ENCODE data around the gene PPTC7. TPM values are rescaled to one million over a fixed set of nuclear protein-coding genes. Genes with fewer than 3 reads are reported as not detected.
A peak's percentile ranks its signal among the peaks of the same experiment; 100 is the strongest.
"Not testable (repeated sequence)": the region's sequence is repeated elsewhere in the genome, so short reads cannot be mapped to it uniquely, and the experiment has no call there.

Gene PPTC7
- total RNA-seq, 4 donors from 2014 or later = 24.6 to 36.6 (median 29.1) TPM

GRCh38 chr12:110576504-110576903 is 6.6 kb downstream of the PPTC7 start:
- no peak overlapping the region for H3K4me3 ChIP-seq
- no peaks in the 10 kb centered on the region for H3K27me3 ChIP-seq
- no peaks in the 10 kb centered on the region for H3K9me3 ChIP-seq
- no peaks in the 10 kb centered on the region for H3K36me3 ChIP-seq
- peaks cover 66% of the 10 kb centered on the region for H3K4me1 ChIP-seq
- peak overlapping the region; percentile 93 for H3K27ac ChIP-seq
- no peak for TF ChIP-seq POLR2A (IDR thresholded peaks at IDR 0.05)
- no peak for TF ChIP-seq POLR2AphosphoS5 (IDR thresholded peaks at IDR 0.05)
- TF ChIP-seq, protein P1, sequence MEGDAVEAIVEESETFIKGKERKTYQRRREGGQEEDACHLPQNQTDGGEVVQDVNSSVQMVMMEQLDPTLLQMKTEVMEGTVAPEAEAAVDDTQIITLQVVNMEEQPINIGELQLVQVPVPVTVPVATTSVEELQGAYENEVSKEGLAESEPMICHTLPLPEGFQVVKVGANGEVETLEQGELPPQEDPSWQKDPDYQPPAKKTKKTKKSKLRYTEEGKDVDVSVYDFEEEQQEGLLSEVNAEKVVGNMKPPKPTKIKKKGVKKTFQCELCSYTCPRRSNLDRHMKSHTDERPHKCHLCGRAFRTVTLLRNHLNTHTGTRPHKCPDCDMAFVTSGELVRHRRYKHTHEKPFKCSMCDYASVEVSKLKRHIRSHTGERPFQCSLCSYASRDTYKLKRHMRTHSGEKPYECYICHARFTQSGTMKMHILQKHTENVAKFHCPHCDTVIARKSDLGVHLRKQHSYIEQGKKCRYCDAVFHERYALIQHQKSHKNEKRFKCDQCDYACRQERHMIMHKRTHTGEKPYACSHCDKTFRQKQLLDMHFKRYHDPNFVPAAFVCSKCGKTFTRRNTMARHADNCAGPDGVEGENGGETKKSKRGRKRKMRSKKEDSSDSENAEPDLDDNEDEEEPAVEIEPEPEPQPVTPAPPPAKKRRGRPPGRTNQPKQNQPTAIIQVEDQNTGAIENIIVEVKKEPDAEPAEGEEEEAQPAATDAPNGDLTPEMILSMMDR (IDR thresholded peaks at IDR 0.05) = no peak
- TF ChIP-seq EP300 (IDR thresholded peaks at IDR 0.05) = no peak
- DNase-seq (ENCODE audit: low spot score in 2 of 2) = no peak
- 85% methylated on average over 2 of the region's 2 CpGs for WGBS

- H3K9me3 ChIP-seq = no peaks in the 10 kb centered on the region
- WGBS = 26% methylated on average over 1 of the region's 1 CpG
- H3K4me1 ChIP-seq = peaks cover 54% of the 10 kb centered on the region
- H3K36me3 ChIP-seq = no peaks in the 10 kb centered on the region
- H3K4me3 ChIP-seq = no peak overlapping the region
- TF ChIP-seq POLR2AphosphoS5 (IDR thresholded peaks at IDR 0.05) (no peak), POLR2A (IDR thresholded peaks at IDR 0.05) (no peak), EP300 (IDR thresholded peaks at IDR 0.05) (no peak)
- TF ChIP-seq, protein P1 (IDR thresholded peaks at IDR 0.05) = no peak
- DNase-seq (ENCODE audit: low spot score in 2 of 2) = no peak
- no peaks in the 10 kb centered on the region for H3K27me3 ChIP-seq
- peak overlapping the region; percentile 93 for H3K27ac ChIP-seq
Measured at GRCh38 chr12:110575326-110575725, 7.8 kb downstream of the PPTC7 start.

GRCh38 chr12:110574717-110575230 is 8.3 kb downstream of the PPTC7 start:
- not testable (repeated sequence) for H3K27me3 ChIP-seq; H3K4me3 ChIP-seq; H3K9me3 ChIP-seq; DNase-seq (ENCODE audit: low spot score in 2 of 2); H3K36me3 ChIP-seq
- peak overlapping the region; percentile 41 for H3K27ac ChIP-seq
- WGBS = 89% methylated on average over 10 of the region's 10 CpGs
- peaks cover 49% of the 10 kb centered on the region for H3K4me1 ChIP-seq

- H3K4me1 ChIP-seq = peaks cover 43% of the 10 kb centered on the region
- DNase-seq (ENCODE audit: low spot score in 2 of 2) = no peak
- no peak for TF ChIP-seq POLR2A (IDR thresholded peaks at IDR 0.05)
- TF ChIP-seq, protein P1 (IDR thresholded peaks at IDR 0.05) = no peak
- TF ChIP-seq POLR2AphosphoS5 (IDR thresholded peaks at IDR 0.05) = no peak
- TF ChIP-seq EP300 (IDR thresholded peaks at IDR 0.05) = no peak
- H3K9me3 ChIP-seq = no peaks in the 10 kb centered on the region
- no peaks in the 10 kb centered on the region for H3K27me3 ChIP-seq
- no peaks in the 10 kb centered on the region for H3K36me3 ChIP-seq
- 79% methylated on average over 1 of the region's 1 CpG for WGBS
- H3K27ac ChIP-seq = no peak overlapping the region
- no peak overlapping the region for H3K4me3 ChIP-seq
Measured at GRCh38 chr12:110574044-110574443, 9.1 kb downstream of the PPTC7 start.

- not testable (repeated sequence) for H3K27me3 ChIP-seq; H3K4me3 ChIP-seq; H3K36me3 ChIP-seq; H3K9me3 ChIP-seq; H3K27ac ChIP-seq; DNase-seq (ENCODE audit: low spot score in 2 of 2)
- H3K4me1 ChIP-seq = peaks cover 31% of the 10 kb centered on the region
- WGBS = over 99% methylated on average over 16 of the region's 16 CpGs
Measured at GRCh38 chr12:110570798-110571197, 12.3 kb downstream of the PPTC7 start.

DNA sequence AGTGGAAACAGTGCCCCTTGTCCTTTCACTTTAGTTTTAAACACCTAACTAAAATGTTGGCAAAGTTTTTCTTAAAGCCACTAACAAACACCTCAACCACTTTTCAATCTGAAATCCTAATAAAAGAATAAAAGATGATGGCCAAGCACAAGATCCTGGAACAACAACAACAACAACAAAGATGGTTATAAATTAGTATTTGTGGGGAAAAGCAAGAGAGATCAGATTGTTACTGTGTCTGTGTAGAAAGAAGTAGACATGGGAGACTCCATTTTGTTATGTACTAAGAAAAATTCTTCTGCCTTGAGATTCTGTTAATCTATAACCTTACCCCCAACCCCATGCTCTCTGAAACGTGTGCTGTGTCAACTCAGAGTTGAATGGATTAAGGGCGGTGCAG is 13.3 kb downstream of the PPTC7 start:
- DNase-seq (ENCODE audit: low spot score in 2 of 2); H3K9me3 ChIP-seq; H3K27me3 ChIP-seq; H3K4me3 ChIP-seq; H3K36me3 ChIP-seq; H3K27ac ChIP-seq: not testable (repeated sequence)
- H3K4me1 ChIP-seq = peaks cover 32% of the 10 kb centered on the region
- no CpG with 5 or more reads among the region's 2 CpGs for WGBS

DNA sequence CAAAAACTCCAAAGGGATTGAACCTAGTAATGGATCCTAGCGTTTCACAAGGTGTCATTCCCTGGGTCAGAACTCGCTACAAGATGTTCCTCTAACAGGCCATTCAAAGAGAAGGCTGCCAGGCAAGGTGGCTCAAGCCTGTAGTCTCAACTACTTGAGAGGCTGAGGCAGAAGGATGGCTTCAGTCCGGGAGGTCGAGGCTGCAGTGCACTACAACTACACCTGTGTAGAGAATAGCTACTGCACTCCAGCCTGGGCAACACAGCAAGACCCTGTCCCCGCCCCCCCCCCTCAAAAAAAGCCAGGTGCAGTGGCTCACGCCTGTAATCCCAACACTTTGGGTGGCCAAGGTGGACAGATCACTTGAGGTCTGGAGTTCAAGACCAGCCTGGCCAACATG is 14.4 kb downstream of the PPTC7 start:
- Histone ChIP-seq H3K36me3 (no peaks in the 10 kb centered on the region), H3K4me1 (peaks cover 32% of the 10 kb centered on the region), H3K27ac (no peak overlapping the region), H3K9me3 (no peaks in the 10 kb centered on the region), H3K4me3 (no peak overlapping the region), H3K27me3 (no peaks in the 10 kb centered on the region)
- TF ChIP-seq POLR2AphosphoS5 (IDR thresholded peaks at IDR 0.05) = no peak
- no peak for TF ChIP-seq EP300 (IDR thresholded peaks at IDR 0.05)
- 97% methylated on average over 6 of the region's 6 CpGs for WGBS
- DNase-seq (ENCODE audit: low spot score in 2 of 2) = no peak
